IMR-90 (cell line): ENCODE results near the gene C2. TPM values are rescaled to one million over a fixed set of nuclear protein-coding genes. Genes with fewer than 3 reads are reported as not detected.
A peak's percentile ranks its signal among the peaks of the same experiment; 100 is the strongest.

Experiments used
- ATAC-seq: fragments of 200-7000 bp; cut with Tn5 transposase; 2 replicates; pipeline ENCODE4 v1.9.1; 2020; ENCODE audit warnings: low read depth, mild to moderate bottlenecking, moderate library complexity
- BruUV-seq: library from RNA; stranded (reverse); fragments of 400-500 nt; replicated peaks from 2 replicates; lab custom pipeline; 2021; lab: Mats Ljungman, UMichigan
- CTCF ChIA-PET: fragments of 300-600 bp; formaldehyde crosslinking; extraction: SDS; loops from one replicate; lab custom pipeline; 2021; ENCODE audit warnings: antibody characterized with exemption; lab: Yijun Ruan, JAX
- POLR2A ChIA-PET: fragments of 300-600 bp; sonication (Branson Sonifier 250); formaldehyde crosslinking; loops from one replicate; lab custom pipeline; 2022; ENCODE audit warnings: antibody characterized with exemption; ENCODE audit not compliant: unreplicated experiment; lab: Charles Lee
- DNase-seq: peaks from one replicate; pipeline ENCODE4 v3.0.0; 2013
- H2AFZ ChIP-seq: replicated peaks from 2 replicates; pipeline ENCODE3; 2013; ENCODE audit warnings: low read length, mild to moderate bottlenecking; ENCODE audit not compliant: poor library complexity
- H2AK5ac ChIP-seq: 2 replicates; pipeline ENCODE4 v1.6.1; 2013; ENCODE audit warnings: low read depth, low read length, inconsistent platforms
- H2AK9ac ChIP-seq: replicated peaks from 2 replicates; pipeline ENCODE3; 2013; ENCODE audit warnings: mild to moderate bottlenecking, low read depth, low read length, moderate library complexity; ENCODE audit not compliant: poor library complexity
- H2BK120ac ChIP-seq: 2 replicates; pipeline ENCODE4 v1.6.1; 2013; ENCODE audit warnings: low read depth, low read length, inconsistent platforms
- H2BK15ac ChIP-seq: 3 replicates; pipeline ENCODE4 v1.6.1; 2013; ENCODE audit warnings: low read depth, low read length, inconsistent platforms
- H2BK20ac ChIP-seq: 2 replicates; pipeline ENCODE4 v1.6.1; 2013; ENCODE audit warnings: low read depth, mild to moderate bottlenecking, inconsistent platforms, low read length, moderate library complexity
- H2BK5ac ChIP-seq: 2 replicates; pipeline ENCODE4 v1.6.1; 2013; ENCODE audit warnings: mild to moderate bottlenecking, low read depth, low read length, inconsistent platforms; ENCODE audit not compliant: poor library complexity, severe bottlenecking
- H3K14ac ChIP-seq: replicated peaks from 2 replicates; pipeline ENCODE4 v1.6.1; 2013; ENCODE audit warnings: low read depth, low read length, inconsistent platforms
- H3K18ac ChIP-seq: 2 replicates; pipeline ENCODE4 v1.6.1; 2013; ENCODE audit warnings: low read depth, low read length, control low read depth
- H3K23ac ChIP-seq: 2 replicates; pipeline ENCODE4 v1.6.1; 2013; ENCODE audit warnings: low read depth, low read length, inconsistent platforms
- H3K27ac ChIP-seq: 2 replicates; pipeline ENCODE4 v1.5.1; 2013; ENCODE audit warnings: mild to moderate bottlenecking, control low read depth, low read length; ENCODE audit not compliant: insufficient read depth
- H3K27me3 ChIP-seq: 2 replicates; pipeline ENCODE4 v1.6.1; 2013; ENCODE audit warnings: low read length; ENCODE audit not compliant: control insufficient read depth, insufficient read depth
- H3K36me3 ChIP-seq: 2 replicates; pipeline ENCODE4 v1.6.1; 2013; ENCODE audit warnings: low read length, mixed read lengths; ENCODE audit not compliant: control insufficient read depth, insufficient read depth
- H3K4ac ChIP-seq: 2 replicates; pipeline ENCODE4 v1.6.1; 2013; ENCODE audit warnings: low read depth, low read length, inconsistent platforms
- H3K4me1 ChIP-seq: 2 replicates; pipeline ENCODE4 v1.6.1; 2013; ENCODE audit warnings: low read length, mixed read lengths; ENCODE audit not compliant: control insufficient read depth, insufficient read depth
- H3K4me2 ChIP-seq: 2 replicates; pipeline ENCODE4 v1.6.1; 2013; ENCODE audit warnings: low read depth, mild to moderate bottlenecking, control low read depth, low read length, moderate library complexity
- H3K4me3 ChIP-seq: 2 replicates; pipeline ENCODE4 v1.5.1; 2013; ENCODE audit warnings: low read depth, mild to moderate bottlenecking, control low read depth, low read length, moderate library complexity; ENCODE audit not compliant: insufficient read depth
- H3K56ac ChIP-seq: 2 replicates; pipeline ENCODE4 v1.6.1; 2013; ENCODE audit warnings: low read length, inconsistent platforms; ENCODE audit not compliant: insufficient read depth; ENCODE audit errors: extremely low read depth
- H3K79me1 ChIP-seq, 2 experiments: 2 replicates each; pipeline ENCODE4 v1.6.1; 2013; ENCODE audit warnings: low read length in 2 of 2, inconsistent platforms in 1 of 2, low read depth in 1 of 2
- H3K9ac ChIP-seq: 2 replicates; pipeline ENCODE4 v1.6.1; 2013; ENCODE audit warnings: low read depth, low read length, control low read depth
- H3K9me1 ChIP-seq: 2 replicates; pipeline ENCODE4 v1.6.1; 2013; ENCODE audit warnings: low read length, inconsistent platforms; ENCODE audit not compliant: insufficient read depth
- H3K9me3 ChIP-seq: 2 replicates; pipeline ENCODE4 v1.6.1; 2013; ENCODE audit warnings: low read length; ENCODE audit not compliant: control insufficient read depth, insufficient read depth
- H4K20me1 ChIP-seq: 2 replicates; pipeline ENCODE4 v1.6.1; 2013; ENCODE audit warnings: low read length, inconsistent platforms; ENCODE audit not compliant: insufficient read depth
- H4K5ac ChIP-seq: 2 replicates; pipeline ENCODE4 v1.6.1; 2013; ENCODE audit warnings: mild to moderate bottlenecking, low read depth, low read length, control low read depth
- H4K8ac ChIP-seq, 2 experiments: 2 replicates each; pipeline ENCODE4 v1.6.1; 2013; ENCODE audit warnings: low read depth in 2 of 2, low read length in 2 of 2, control low read depth in 1 of 2, inconsistent platforms in 1 of 2
- H4K91ac ChIP-seq: 2 replicates; pipeline ENCODE4 v1.6.1; 2013; ENCODE audit warnings: low read depth, low read length, inconsistent platforms; ENCODE audit not compliant: insufficient read depth
- BHLHE40 ChIP-seq: fragments of 150-350 bp; IDR thresholded peaks from 2 replicates; pipeline ENCODE4 v1.6.1; 2016; ENCODE audit warnings: mild to moderate bottlenecking, low read depth, low read length
- CEBPB ChIP-seq: IDR thresholded peaks from 2 replicates; pipeline ENCODE4 v1.6.1; 2012; ENCODE audit warnings: low read depth, low read length, improper control_type of control experiment
- ELK1 ChIP-seq: fragments of 150-350 bp; IDR thresholded peaks from 2 replicates; pipeline ENCODE4 v1.6.1; 2016; ENCODE audit warnings: low read depth, mild to moderate bottlenecking, low read length, moderate library complexity, borderline replicate concordance
- MXI1 ChIP-seq: IDR thresholded peaks from 2 replicates; pipeline ENCODE4 v1.6.1; 2012; ENCODE audit warnings: low read depth, mild to moderate bottlenecking, low read length, moderate library complexity, borderline replicate concordance
- RAD21 ChIP-seq: IDR thresholded peaks from 2 replicates; pipeline ENCODE4 v1.6.1; 2012; ENCODE audit warnings: low read length, improper control_type of control experiment
- RCOR1 ChIP-seq: IDR thresholded peaks from 2 replicates; pipeline ENCODE4 v1.6.1; 2012; ENCODE audit warnings: mild to moderate bottlenecking, low read length, improper control_type of control experiment; ENCODE audit not compliant: insufficient replicate concordance
- SMC3 ChIP-seq: fragments of 150-350 bp; IDR thresholded peaks from 2 replicates; pipeline ENCODE4 v1.6.1; 2016; ENCODE audit warnings: low read depth, mild to moderate bottlenecking, antibody characterized with exemption, low read length, moderate library complexity
- USF2 ChIP-seq: fragments of 150-350 bp; IDR thresholded peaks from 2 replicates; pipeline ENCODE4 v1.6.1; 2017; ENCODE audit warnings: mild to moderate bottlenecking, antibody characterized with exemption, low read length, low read depth
- WGBS, 2 experiments: methylation state at CpG; one replicate each; pipeline versions ENCODE4 v1.1.5 to v1.1.7; 2013; ENCODE audit warnings: missing lambda C conversion rate in 2 of 2; ENCODE audit not compliant: insufficient read length in 1 of 2; ENCODE audit errors: extremely low coverage in 2 of 2; 5-methylcytosine and 5-hydroxymethylcytosine counted together
- dilution Hi-C: fragments of 300-500 bp; cut with HindIII; formaldehyde crosslinking; loops from one replicate; pipeline ENCODE4 v1.14.3; 2018; ENCODE audit warnings: low sequenced_read_pairs; ENCODE audit not compliant: unreplicated experiment
- in situ Hi-C: fragments of 300-500 bp; cut with MboI; formaldehyde crosslinking; loops from 3 replicates; pipeline ENCODE4 v1.14.3; 2019; ENCODE audit warnings: low sequenced_read_pairs, inconsistent platforms, mixed read lengths
- intact Hi-C: fragments of 100-400 bp; cut with micrococcal nuclease; formaldehyde crosslinking; loops from 2 replicates; pipeline ENCODE4 v1.10.0; 2022
- polyA plus RNA-seq, 3 experiments: library from polyadenylated mRNA; depleted of rRNA; stranded (reverse); fragments of >200 nt; gene quantifications; 2 replicates each; pipeline ENCODE4 v1.2.3, GENCODE V29; 2012; ENCODE audit warnings: low replicate concordance in 1 of 3
- total RNA-seq: library from RNA; depleted of rRNA; stranded (reverse); fragments of >200 nt; gene quantifications from 2 replicates; pipeline ENCODE4 v1.2.3, GENCODE V29; 2012

Gene C2
- total and polyA plus RNA-seq, 2 of the 4 experiments (the other 2 are of a cell fraction) = 0.18 to 0.19 TPM

- H2AK9ac ChIP-seq = no peak overlapping the region
- H3K23ac ChIP-seq = no peak overlapping the region
- H2BK15ac ChIP-seq = peak overlapping the region; percentile 53
- H3K14ac ChIP-seq = no peak overlapping the region; the same call in 1 of the 2 replicates
- H3K9me3 ChIP-seq = no peaks in the 10 kb centered on the region
- TF ChIP-seq USF2 (no peak), ELK1 (no peak), BHLHE40 (no peak), RCOR1 (no peak), RAD21 (no peak), MXI1 (no peak), CEBPB (no peak), SMC3 (no peak)
- H3K79me1 ChIP-seq = no peaks in the 10 kb centered on the region
- no peaks in the 10 kb centered on the region for H3K27me3 ChIP-seq
- no peaks in the 10 kb centered on the region for H3K36me3 ChIP-seq
- dilution Hi-C loops = no loop called here
- peak overlapping the region; percentile 78 for H2BK120ac ChIP-seq
- H3K4me2 ChIP-seq = no peak overlapping the region
- H4K8ac ChIP-seq = peak overlapping the region in 1 of 2 experiments; percentile 23; a peak in 2 of 4 replicates
- DNase-seq (no peak), ATAC-seq (no peak)
- ChIA-PET POLR2A (no interaction called here), CTCF (interaction anchor here (0.7 kb wide), 1 partner anchor 884 kb away, joined by 4 read pairs; no protein-coding TSS in a partner anchor)
- intact Hi-C loops = no loop called here
- H2AK5ac ChIP-seq = peak overlapping the region; percentile 94
- H4K20me1 ChIP-seq = no peaks in the 10 kb centered on the region
- H3K18ac ChIP-seq = no peak overlapping the region; the same call in 1 of the 2 replicates
- no peak overlapping the region for H3K4me3 ChIP-seq
- H3K56ac ChIP-seq = no peak overlapping the region
- peak overlapping the region; percentile 78 for H3K4ac ChIP-seq
- peaks cover 7% of the 10 kb centered on the region for H3K4me1 ChIP-seq
- no TSS peak for BruUV-seq
- H3K27ac ChIP-seq = peak overlapping the region; percentile 54; the same call in 1 of the 2 replicates
- H3K9me1 ChIP-seq = peaks cover 9% of the 10 kb centered on the region; the same call in 1 of the 2 replicates
- peak overlapping the region; percentile 69 for H2BK20ac ChIP-seq
- H3K9ac ChIP-seq = no peak overlapping the region
- no peak overlapping the region for H2AFZ ChIP-seq
- 82% methylated on average over 10 of the region's 11 CpGs; no CpG with 5 or more reads in 1 of the 2 experiments for WGBS, 2 experiments
- in situ Hi-C loops = loop anchor here (5.0 kb wide), 1 partner anchor 35 kb away; the partner anchor contains the start of gene CFB
- H4K91ac ChIP-seq = peak overlapping the region; percentile 62
- H2BK5ac ChIP-seq = no peak overlapping the region
- H4K5ac ChIP-seq = peak overlapping the region; percentile 56
These were observed 15.5 kb upstream of the C2 start for GRCh38 chr6:31911826-31912585.
